ENCODE measurements around the gene PAM.
"Not testable (repeated sequence)": the region's sequence is repeated elsewhere in the genome, so short reads cannot be mapped to it uniquely, and the experiment has no call there.

Gene PAM

GRCh38 chr5:102903074-102903871 lies 148.2 kb downstream of the PAM start:
- no peak overlapping the region for H3K4me3 ChIP-seq (ENCODE audit: low read length)
- no peaks in the 10 kb centered on the region for H3K36me3 ChIP-seq (ENCODE audit: control insufficient read depth, insufficient read depth, low read length, severe bottlenecking)
- no peaks in the 10 kb centered on the region for H3K27me3 ChIP-seq (replicated peaks; ENCODE audit: control insufficient read depth, insufficient read depth, low read length)
- H3K9me3 ChIP-seq (ENCODE audit: control insufficient read depth, low read length) = no peaks in the 10 kb centered on the region
- no peak overlapping the region for H3K9ac ChIP-seq (ENCODE audit: low read length)
- no peak for DNase-seq (ENCODE audit: low read depth)
- H3K4me1 ChIP-seq (ENCODE audit: control insufficient read depth, insufficient read depth, low read length) = no peaks in the 10 kb centered on the region

DNA sequence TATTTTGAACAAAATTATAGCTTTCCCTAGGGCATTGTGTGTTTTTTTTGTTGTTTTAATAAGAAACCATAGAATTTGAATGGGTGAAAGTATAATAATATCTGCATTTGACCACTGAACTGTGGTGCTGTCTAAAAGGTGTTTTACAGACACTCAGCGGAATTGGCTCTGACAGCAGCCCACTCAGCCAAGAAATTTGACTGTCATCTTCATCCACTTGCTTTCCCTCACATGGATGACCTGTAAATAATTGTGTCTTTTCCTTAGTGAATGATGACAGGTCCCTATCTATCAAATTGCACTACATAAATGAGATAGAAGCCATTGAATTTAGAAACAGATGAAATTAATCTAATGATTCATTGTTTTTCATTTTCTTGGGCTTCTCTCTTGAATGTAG lies 150.0 kb downstream of the PAM start:
- H3K4me3 ChIP-seq (ENCODE audit: low read length) = no peak overlapping the region
- no peaks in the 10 kb centered on the region for H3K36me3 ChIP-seq (ENCODE audit: control insufficient read depth, insufficient read depth, low read length, severe bottlenecking)
- DNase-seq (ENCODE audit: low read depth) = no peak
- H3K9me3 ChIP-seq (ENCODE audit: control insufficient read depth, low read length) = no peaks in the 10 kb centered on the region
- H3K27me3 ChIP-seq (replicated peaks; ENCODE audit: control insufficient read depth, insufficient read depth, low read length) = no peaks in the 10 kb centered on the region
- H3K4me1 ChIP-seq (ENCODE audit: control insufficient read depth, insufficient read depth, low read length) = no peaks in the 10 kb centered on the region
- H3K9ac ChIP-seq (ENCODE audit: low read length) = no peak overlapping the region

DNA sequence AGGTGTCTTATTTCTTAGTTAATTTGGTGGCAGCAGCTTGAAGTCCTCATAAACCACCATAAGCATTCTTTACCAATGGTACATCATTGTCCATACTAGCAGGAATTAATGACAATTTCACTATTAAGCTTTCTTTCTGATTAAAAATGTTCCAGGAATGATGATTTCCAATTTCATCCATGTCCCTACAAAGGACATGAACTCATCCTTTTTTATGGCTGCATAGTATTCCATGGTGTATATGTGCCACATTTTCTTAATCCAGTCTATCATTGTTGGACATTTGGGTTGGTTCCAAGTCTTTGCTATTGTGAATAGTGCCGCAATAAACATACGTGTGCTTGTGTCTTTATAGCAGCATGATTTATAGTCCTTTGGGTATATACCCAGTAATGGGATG lies 152.0 kb downstream of the PAM start:
- not testable (repeated sequence) for H3K9me3 ChIP-seq (ENCODE audit: control insufficient read depth, low read length); DNase-seq (ENCODE audit: low read depth); H3K9ac ChIP-seq (ENCODE audit: low read length); H3K4me3 ChIP-seq (ENCODE audit: low read length); H3K27me3 ChIP-seq (replicated peaks; ENCODE audit: control insufficient read depth, insufficient read depth, low read length); H3K36me3 ChIP-seq (ENCODE audit: control insufficient read depth, insufficient read depth, low read length, severe bottlenecking)
- H3K4me1 ChIP-seq (ENCODE audit: control insufficient read depth, insufficient read depth, low read length) = peaks cover 17% of the 10 kb centered on the region

DNA sequence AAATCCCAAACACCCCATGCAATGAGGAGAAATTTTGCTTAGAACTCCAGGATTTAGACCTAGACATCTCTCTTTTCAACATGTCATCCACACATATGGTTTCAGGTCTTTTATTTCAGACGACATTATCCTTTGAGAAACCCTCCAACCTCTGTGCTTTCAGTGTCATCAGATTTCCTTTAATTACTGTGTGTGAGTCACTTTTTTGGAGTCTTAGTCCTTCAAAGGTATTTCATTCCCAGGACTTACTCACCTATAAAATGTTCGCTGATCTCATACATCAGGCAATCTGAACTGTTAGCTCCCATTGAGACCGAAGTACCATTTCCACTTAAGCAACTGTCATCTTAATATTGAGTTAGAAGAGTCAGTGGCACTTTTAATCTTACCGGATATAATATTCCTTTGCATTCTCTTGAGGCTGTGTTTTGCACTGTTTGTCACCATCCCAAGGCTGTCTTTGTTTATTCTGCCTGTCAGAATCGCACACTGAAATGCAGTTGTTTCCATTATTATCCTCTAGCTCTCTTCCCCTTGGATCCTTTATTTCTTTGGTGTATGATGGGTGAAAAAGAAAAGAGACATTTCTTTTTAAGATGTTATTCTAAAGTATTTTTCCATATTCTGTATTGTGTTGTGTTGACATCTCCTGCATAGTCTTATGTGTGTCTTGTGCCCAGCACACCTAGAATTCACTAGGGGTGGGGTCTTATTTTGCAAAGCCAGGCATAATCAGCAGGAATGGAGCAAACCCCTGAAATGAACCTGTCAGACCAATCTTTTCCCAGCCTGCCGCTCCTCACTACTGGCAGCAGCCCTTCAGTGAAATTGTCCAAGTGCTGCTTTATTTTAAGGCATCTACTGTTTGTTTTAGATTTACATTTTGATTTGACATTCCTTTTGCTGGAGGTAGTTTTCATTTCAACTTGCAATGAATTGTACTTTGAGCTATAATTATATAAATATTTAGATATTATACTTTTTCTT lies 155.4 kb downstream of the PAM start:
- Histone ChIP-seq H3K9ac (ENCODE audit: low read length) (no peak overlapping the region), H3K27me3 (replicated peaks; ENCODE audit: control insufficient read depth, insufficient read depth, low read length) (no peaks in the 10 kb centered on the region), H3K4me3 (ENCODE audit: low read length) (no peak overlapping the region), H3K9me3 (ENCODE audit: control insufficient read depth, low read length) (no peaks in the 10 kb centered on the region), H3K36me3 (ENCODE audit: control insufficient read depth, insufficient read depth, low read length, severe bottlenecking) (peaks cover 14% of the 10 kb centered on the region), H3K4me1 (ENCODE audit: control insufficient read depth, insufficient read depth, low read length) (peaks cover 22% of the 10 kb centered on the region)
- DNase-seq (ENCODE audit: low read depth) = peak; percentile 53

DNA sequence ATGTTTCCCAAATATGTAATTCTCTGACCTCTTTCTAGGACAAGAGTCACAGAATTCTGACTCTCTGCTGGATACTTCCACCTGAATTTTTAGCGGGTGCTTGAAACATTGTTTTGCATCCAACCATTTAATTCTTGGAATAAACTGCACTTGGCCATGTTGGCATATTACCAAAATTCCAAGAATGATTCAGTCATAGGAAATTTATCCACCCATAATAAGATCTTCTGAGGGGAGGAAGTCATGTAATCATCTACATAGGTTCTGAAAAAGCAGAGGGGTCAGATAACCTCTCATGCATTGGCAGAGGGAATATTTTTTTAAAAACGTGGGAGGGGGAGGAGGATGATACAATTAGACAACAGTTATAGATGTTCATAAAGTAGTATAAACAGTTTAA lies 156.9 kb downstream of the PAM start:
- Histone ChIP-seq H3K27me3 (replicated peaks; ENCODE audit: control insufficient read depth, insufficient read depth, low read length) (no peaks in the 10 kb centered on the region), H3K4me1 (ENCODE audit: control insufficient read depth, insufficient read depth, low read length) (peaks cover 26% of the 10 kb centered on the region), H3K4me3 (ENCODE audit: low read length) (no peak overlapping the region), H3K36me3 (ENCODE audit: control insufficient read depth, insufficient read depth, low read length, severe bottlenecking) (peaks cover 14% of the 10 kb centered on the region), H3K9me3 (ENCODE audit: control insufficient read depth, low read length) (no peaks in the 10 kb centered on the region), H3K9ac (ENCODE audit: low read length) (no peak overlapping the region)
- DNase-seq (ENCODE audit: low read depth) = peak; percentile 78

DNA sequence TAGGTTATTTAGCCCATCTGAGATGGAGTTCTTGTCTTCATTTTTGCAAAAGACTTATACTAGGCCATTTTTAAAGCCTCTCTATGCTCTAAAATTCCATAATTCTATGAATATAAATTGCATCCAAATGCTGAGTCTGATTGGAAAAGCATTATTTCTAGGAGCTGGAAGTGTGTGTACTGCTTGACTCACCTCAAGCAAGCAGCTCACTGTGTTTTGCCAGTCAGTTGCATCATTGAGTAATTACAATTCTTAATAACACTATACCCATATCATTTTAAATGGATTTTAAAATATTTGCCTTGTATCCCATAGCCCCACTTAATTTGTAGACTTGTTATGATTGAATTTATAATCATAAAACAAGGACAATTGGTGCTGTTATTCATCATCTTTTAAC lies 161.0 kb downstream of the PAM start:
- Histone ChIP-seq H3K27me3 (replicated peaks; ENCODE audit: control insufficient read depth, insufficient read depth, low read length) (no peaks in the 10 kb centered on the region), H3K9ac (ENCODE audit: low read length) (no peak overlapping the region), H3K36me3 (ENCODE audit: control insufficient read depth, insufficient read depth, low read length, severe bottlenecking) (peaks cover 22% of the 10 kb centered on the region), H3K4me1 (ENCODE audit: control insufficient read depth, insufficient read depth, low read length) (peaks cover 24% of the 10 kb centered on the region), H3K4me3 (ENCODE audit: low read length) (no peak overlapping the region), H3K9me3 (ENCODE audit: control insufficient read depth, low read length) (no peaks in the 10 kb centered on the region)
- peak; percentile 23 for DNase-seq (ENCODE audit: low read depth)

DNA sequence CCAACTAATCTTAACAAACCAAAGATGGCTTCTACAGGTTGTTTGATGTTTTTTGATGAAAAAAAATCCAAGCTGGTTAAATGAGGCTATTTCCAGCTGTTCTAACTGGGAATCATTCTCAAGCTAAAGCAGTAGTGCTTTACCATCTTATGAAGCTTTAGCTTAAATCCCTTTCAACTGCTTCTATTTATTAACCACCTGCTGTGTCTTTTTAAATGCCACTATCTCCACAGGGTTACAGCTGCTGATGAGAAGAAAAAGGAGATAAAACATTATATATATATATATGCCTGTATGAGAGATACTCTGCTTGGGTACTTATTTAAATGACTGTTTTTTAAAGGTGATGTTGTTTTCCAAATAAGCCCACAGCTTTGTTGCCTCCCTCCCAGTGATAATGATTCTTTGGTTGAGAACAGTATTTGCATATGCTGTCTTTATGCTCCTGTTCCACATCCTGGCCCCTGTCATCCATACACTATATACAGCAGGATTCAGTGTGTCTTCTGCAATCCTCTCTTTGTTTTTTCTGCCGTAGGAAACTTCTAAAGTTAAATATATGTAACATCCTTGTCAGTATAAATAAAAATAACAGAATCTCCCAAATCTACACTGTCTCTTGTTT lies 164.0 kb downstream of the PAM start:
- DNase-seq (ENCODE audit: low read depth) = no peak
- Histone ChIP-seq H3K36me3 (ENCODE audit: control insufficient read depth, insufficient read depth, low read length, severe bottlenecking) (peaks cover 19% of the 10 kb centered on the region), H3K4me3 (ENCODE audit: low read length) (no peak overlapping the region), H3K4me1 (ENCODE audit: control insufficient read depth, insufficient read depth, low read length) (peaks cover 36% of the 10 kb centered on the region), H3K27me3 (replicated peaks; ENCODE audit: control insufficient read depth, insufficient read depth, low read length) (no peaks in the 10 kb centered on the region), H3K9ac (ENCODE audit: low read length) (no peak overlapping the region), H3K9me3 (ENCODE audit: control insufficient read depth, low read length) (no peaks in the 10 kb centered on the region)

GRCh38 chr5:102920762-102921161 lies 165.7 kb downstream of the PAM start:
- Histone ChIP-seq H3K36me3 (ENCODE audit: control insufficient read depth, insufficient read depth, low read length, severe bottlenecking) (peaks cover 16% of the 10 kb centered on the region), H3K9ac (ENCODE audit: low read length) (no peak overlapping the region), H3K27me3 (replicated peaks; ENCODE audit: control insufficient read depth, insufficient read depth, low read length) (no peaks in the 10 kb centered on the region), H3K9me3 (ENCODE audit: control insufficient read depth, low read length) (no peaks in the 10 kb centered on the region), H3K4me3 (ENCODE audit: low read length) (no peak overlapping the region), H3K4me1 (ENCODE audit: control insufficient read depth, insufficient read depth, low read length) (peaks cover 36% of the 10 kb centered on the region)
- DNase-seq (ENCODE audit: low read depth) = no peak

DNA sequence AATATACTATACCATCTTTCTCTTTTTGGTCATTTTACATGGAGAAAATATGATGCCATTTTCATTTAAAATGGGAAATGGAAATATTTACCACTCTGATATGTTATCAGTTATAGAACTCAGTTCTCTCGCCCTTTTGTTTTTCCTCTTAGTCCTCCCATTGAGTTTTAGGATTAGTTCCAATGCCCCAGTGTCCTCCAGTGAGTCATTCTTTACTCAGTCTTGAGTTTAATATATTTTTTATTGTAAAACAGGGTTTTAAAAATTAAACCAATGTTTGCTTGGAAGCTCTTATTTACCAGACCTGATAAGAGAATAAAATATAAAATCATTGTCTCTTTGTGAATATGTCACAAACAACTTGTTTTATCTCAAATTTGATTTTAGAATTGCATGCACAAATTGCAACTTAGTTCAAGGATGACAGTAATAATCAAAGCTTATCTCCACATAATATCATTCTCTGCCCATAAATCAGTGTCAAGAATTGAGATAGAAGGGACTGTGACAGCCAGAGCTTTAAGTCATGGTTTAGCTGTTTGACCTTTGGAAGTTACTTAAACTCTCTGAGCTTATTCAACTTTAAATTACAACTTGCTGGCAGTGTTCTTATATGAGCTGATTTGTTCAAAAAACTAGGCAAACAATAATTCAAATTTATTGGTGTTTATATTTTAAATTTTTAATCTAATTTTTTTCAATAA lies 166.4 kb downstream of the PAM start:
- H3K9ac ChIP-seq (ENCODE audit: low read length) = no peak overlapping the region
- peak; percentile 32 for DNase-seq (ENCODE audit: low read depth)
- H3K4me3 ChIP-seq (ENCODE audit: low read length) = peak overlapping the region; percentile 31
- no peaks in the 10 kb centered on the region for H3K27me3 ChIP-seq (replicated peaks; ENCODE audit: control insufficient read depth, insufficient read depth, low read length)
- peaks cover 32% of the 10 kb centered on the region for H3K4me1 ChIP-seq (ENCODE audit: control insufficient read depth, insufficient read depth, low read length)
- H3K36me3 ChIP-seq (ENCODE audit: control insufficient read depth, insufficient read depth, low read length, severe bottlenecking) = peaks cover 18% of the 10 kb centered on the region
- H3K9me3 ChIP-seq (ENCODE audit: control insufficient read depth, low read length) = no peaks in the 10 kb centered on the region

GRCh38 chr5:102922111-102922720 lies 167.1 kb downstream of the PAM start:
- Histone ChIP-seq H3K4me3 (ENCODE audit: low read length) (no peak overlapping the region), H3K27me3 (replicated peaks; ENCODE audit: control insufficient read depth, insufficient read depth, low read length) (no peaks in the 10 kb centered on the region), H3K9ac (ENCODE audit: low read length) (no peak overlapping the region), H3K4me1 (ENCODE audit: control insufficient read depth, insufficient read depth, low read length) (peaks cover 32% of the 10 kb centered on the region), H3K36me3 (ENCODE audit: control insufficient read depth, insufficient read depth, low read length, severe bottlenecking) (peaks cover 26% of the 10 kb centered on the region), H3K9me3 (ENCODE audit: control insufficient read depth, low read length) (no peaks in the 10 kb centered on the region)
- peak; percentile 7 for DNase-seq (ENCODE audit: low read depth)

All from adipocyte (in vitro differentiated cells).